ENCODE measurements around the gene FTO.

GRCh38 chr16:53654946-53655345 lies 49.0 kb upstream of the FTO start:
- no peak for TF ChIP-seq GATA2 (IDR thresholded peaks at IDR 0.05; ENCODE audit: low read depth, low read length)
- no peak for TF ChIP-seq GATA3 (IDR thresholded peaks at IDR 0.05; ENCODE audit: low read depth, low read length)
